IMR-90 (cell line): ENCODE data around the gene RADX. TPM values are rescaled to one million over a fixed set of nuclear protein-coding genes. Genes with fewer than 3 reads are reported as not detected.

Experiments
- ATAC-seq: fragments of 200-7000 bp; cut with Tn5 transposase; 2 replicates; pipeline ENCODE4 v1.9.1; 2020; ENCODE audit warnings: low read depth, mild to moderate bottlenecking, moderate library complexity
- BruUV-seq: library from RNA; stranded (reverse); fragments of 400-500 nt; replicated peaks from 2 replicates; lab custom pipeline; 2021; lab: Mats Ljungman, UMichigan
- CTCF ChIA-PET: fragments of 300-600 bp; formaldehyde crosslinking; extraction: SDS; loops from one replicate; lab custom pipeline; 2021; ENCODE audit warnings: antibody characterized with exemption; lab: Yijun Ruan, JAX
- POLR2A ChIA-PET: fragments of 300-600 bp; sonication (Branson Sonifier 250); formaldehyde crosslinking; loops from one replicate; lab custom pipeline; 2022; ENCODE audit warnings: antibody characterized with exemption; ENCODE audit not compliant: unreplicated experiment; lab: Charles Lee
- DNase-seq: peaks from one replicate; pipeline ENCODE4 v3.0.0; 2013
- H2AFZ ChIP-seq: replicated peaks from 2 replicates; pipeline ENCODE3; 2013; ENCODE audit warnings: low read length, mild to moderate bottlenecking; ENCODE audit not compliant: poor library complexity
- H2AK5ac ChIP-seq: 2 replicates; pipeline ENCODE4 v1.6.1; 2013; ENCODE audit warnings: low read depth, low read length, inconsistent platforms
- H2AK9ac ChIP-seq: replicated peaks from 2 replicates; pipeline ENCODE3; 2013; ENCODE audit warnings: mild to moderate bottlenecking, low read depth, low read length, moderate library complexity; ENCODE audit not compliant: poor library complexity
- H2BK120ac ChIP-seq: 2 replicates; pipeline ENCODE4 v1.6.1; 2013; ENCODE audit warnings: low read depth, low read length, inconsistent platforms
- H2BK15ac ChIP-seq: 3 replicates; pipeline ENCODE4 v1.6.1; 2013; ENCODE audit warnings: low read depth, low read length, inconsistent platforms
- H2BK20ac ChIP-seq: 2 replicates; pipeline ENCODE4 v1.6.1; 2013; ENCODE audit warnings: low read depth, mild to moderate bottlenecking, inconsistent platforms, low read length, moderate library complexity
- H2BK5ac ChIP-seq: 2 replicates; pipeline ENCODE4 v1.6.1; 2013; ENCODE audit warnings: mild to moderate bottlenecking, low read depth, low read length, inconsistent platforms; ENCODE audit not compliant: poor library complexity, severe bottlenecking
- H3K14ac ChIP-seq: replicated peaks from 2 replicates; pipeline ENCODE4 v1.6.1; 2013; ENCODE audit warnings: low read depth, low read length, inconsistent platforms
- H3K18ac ChIP-seq: 2 replicates; pipeline ENCODE4 v1.6.1; 2013; ENCODE audit warnings: low read depth, low read length, control low read depth
- H3K23ac ChIP-seq: 2 replicates; pipeline ENCODE4 v1.6.1; 2013; ENCODE audit warnings: low read depth, low read length, inconsistent platforms
- H3K27ac ChIP-seq: 2 replicates; pipeline ENCODE4 v1.5.1; 2013; ENCODE audit warnings: mild to moderate bottlenecking, control low read depth, low read length; ENCODE audit not compliant: insufficient read depth
- H3K27me3 ChIP-seq: 2 replicates; pipeline ENCODE4 v1.6.1; 2013; ENCODE audit warnings: low read length; ENCODE audit not compliant: control insufficient read depth, insufficient read depth
- H3K36me3 ChIP-seq: 2 replicates; pipeline ENCODE4 v1.6.1; 2013; ENCODE audit warnings: low read length, mixed read lengths; ENCODE audit not compliant: control insufficient read depth, insufficient read depth
- H3K4ac ChIP-seq: 2 replicates; pipeline ENCODE4 v1.6.1; 2013; ENCODE audit warnings: low read depth, low read length, inconsistent platforms
- H3K4me1 ChIP-seq: 2 replicates; pipeline ENCODE4 v1.6.1; 2013; ENCODE audit warnings: low read length, mixed read lengths; ENCODE audit not compliant: control insufficient read depth, insufficient read depth
- H3K4me2 ChIP-seq: 2 replicates; pipeline ENCODE4 v1.6.1; 2013; ENCODE audit warnings: low read depth, mild to moderate bottlenecking, control low read depth, low read length, moderate library complexity
- H3K4me3 ChIP-seq: 2 replicates; pipeline ENCODE4 v1.5.1; 2013; ENCODE audit warnings: low read depth, mild to moderate bottlenecking, control low read depth, low read length, moderate library complexity; ENCODE audit not compliant: insufficient read depth
- H3K56ac ChIP-seq: 2 replicates; pipeline ENCODE4 v1.6.1; 2013; ENCODE audit warnings: low read length, inconsistent platforms; ENCODE audit not compliant: insufficient read depth; ENCODE audit errors: extremely low read depth
- H3K79me1 ChIP-seq, 2 experiments: 2 replicates each; pipeline ENCODE4 v1.6.1; 2013; ENCODE audit warnings: low read length in 2 of 2, inconsistent platforms in 1 of 2, low read depth in 1 of 2
- H3K9ac ChIP-seq: 2 replicates; pipeline ENCODE4 v1.6.1; 2013; ENCODE audit warnings: low read depth, low read length, control low read depth
- H3K9me1 ChIP-seq: 2 replicates; pipeline ENCODE4 v1.6.1; 2013; ENCODE audit warnings: low read length, inconsistent platforms; ENCODE audit not compliant: insufficient read depth
- H3K9me3 ChIP-seq: 2 replicates; pipeline ENCODE4 v1.6.1; 2013; ENCODE audit warnings: low read length; ENCODE audit not compliant: control insufficient read depth, insufficient read depth
- H4K20me1 ChIP-seq: 2 replicates; pipeline ENCODE4 v1.6.1; 2013; ENCODE audit warnings: low read length, inconsistent platforms; ENCODE audit not compliant: insufficient read depth
- H4K5ac ChIP-seq: 2 replicates; pipeline ENCODE4 v1.6.1; 2013; ENCODE audit warnings: mild to moderate bottlenecking, low read depth, low read length, control low read depth
- H4K8ac ChIP-seq, 2 experiments: 2 replicates each; pipeline ENCODE4 v1.6.1; 2013; ENCODE audit warnings: low read depth in 2 of 2, low read length in 2 of 2, control low read depth in 1 of 2, inconsistent platforms in 1 of 2
- H4K91ac ChIP-seq: 2 replicates; pipeline ENCODE4 v1.6.1; 2013; ENCODE audit warnings: low read depth, low read length, inconsistent platforms; ENCODE audit not compliant: insufficient read depth
- BHLHE40 ChIP-seq: fragments of 150-350 bp; IDR thresholded peaks from 2 replicates; pipeline ENCODE4 v1.6.1; 2016; ENCODE audit warnings: mild to moderate bottlenecking, low read depth, low read length
- CEBPB ChIP-seq: IDR thresholded peaks from 2 replicates; pipeline ENCODE4 v1.6.1; 2012; ENCODE audit warnings: low read depth, low read length, improper control_type of control experiment
- CHD1 ChIP-seq: IDR thresholded peaks from 2 replicates; pipeline ENCODE4 v1.6.1; 2012; ENCODE audit warnings: low read depth, low read length, improper control_type of control experiment
- ELK1 ChIP-seq: fragments of 150-350 bp; IDR thresholded peaks from 2 replicates; pipeline ENCODE4 v1.6.1; 2016; ENCODE audit warnings: low read depth, mild to moderate bottlenecking, low read length, moderate library complexity, borderline replicate concordance
- MAFK ChIP-seq: IDR thresholded peaks from 2 replicates; pipeline ENCODE4 v1.6.1; 2012; ENCODE audit warnings: low read depth, low read length, improper control_type of control experiment
- MAZ ChIP-seq: IDR thresholded peaks from 2 replicates; pipeline ENCODE4 v1.6.1; 2012; ENCODE audit warnings: low read depth, mild to moderate bottlenecking, low read length, improper control_type of control experiment, moderate library complexity, borderline replicate concordance
- MXI1 ChIP-seq: IDR thresholded peaks from 2 replicates; pipeline ENCODE4 v1.6.1; 2012; ENCODE audit warnings: low read depth, mild to moderate bottlenecking, low read length, moderate library complexity, borderline replicate concordance
- NFE2L2 ChIP-seq: fragments of 150-350 bp; IDR thresholded peaks from 2 replicates; pipeline ENCODE4 v1.6.1; 2016; ENCODE audit warnings: low read depth, mild to moderate bottlenecking, low read length
- POLR2A ChIP-seq: IDR thresholded peaks from 2 replicates; pipeline ENCODE4 v1.6.1; 2012; ENCODE audit warnings: mild to moderate bottlenecking, low read depth, low read length
- RCOR1 ChIP-seq: IDR thresholded peaks from 2 replicates; pipeline ENCODE4 v1.6.1; 2012; ENCODE audit warnings: mild to moderate bottlenecking, low read length, improper control_type of control experiment; ENCODE audit not compliant: insufficient replicate concordance
- RFX5 ChIP-seq: IDR thresholded peaks from 2 replicates; pipeline ENCODE4 v1.8.0; 2012; ENCODE audit warnings: low read depth, mild to moderate bottlenecking, low read length, moderate library complexity
- SMC3 ChIP-seq: fragments of 150-350 bp; IDR thresholded peaks from 2 replicates; pipeline ENCODE4 v1.6.1; 2016; ENCODE audit warnings: low read depth, mild to moderate bottlenecking, antibody characterized with exemption, low read length, moderate library complexity
- WGBS, 2 experiments: methylation state at CpG; one replicate each; pipeline versions ENCODE4 v1.1.5 to v1.1.7; 2013; ENCODE audit warnings: missing lambda C conversion rate in 2 of 2; ENCODE audit not compliant: insufficient read length in 1 of 2; ENCODE audit errors: extremely low coverage in 2 of 2; 5-methylcytosine and 5-hydroxymethylcytosine counted together
- dilution Hi-C: fragments of 300-500 bp; cut with HindIII; formaldehyde crosslinking; loops from one replicate; pipeline ENCODE4 v1.14.3; 2018; ENCODE audit warnings: low sequenced_read_pairs; ENCODE audit not compliant: unreplicated experiment
- in situ Hi-C: fragments of 300-500 bp; cut with MboI; formaldehyde crosslinking; loops from 3 replicates; pipeline ENCODE4 v1.14.3; 2019; ENCODE audit warnings: low sequenced_read_pairs, inconsistent platforms, mixed read lengths
- intact Hi-C: fragments of 100-400 bp; cut with micrococcal nuclease; formaldehyde crosslinking; loops from 2 replicates; pipeline ENCODE4 v1.10.0; 2022
- polyA plus RNA-seq, 3 experiments: library from polyadenylated mRNA; depleted of rRNA; stranded (reverse); fragments of >200 nt; gene quantifications; 2 replicates each; pipeline ENCODE4 v1.2.3, GENCODE V29; 2012; ENCODE audit warnings: low replicate concordance in 1 of 3
- total RNA-seq: library from RNA; depleted of rRNA; stranded (reverse); fragments of >200 nt; gene quantifications from 2 replicates; pipeline ENCODE4 v1.2.3, GENCODE V29; 2012
- TF ChIP-seq, protein P1 (sequence below): fragments of 150-350 bp; IDR thresholded peaks from 2 replicates; pipeline ENCODE4 v1.6.1; 2017; ENCODE audit warnings: mild to moderate bottlenecking, antibody characterized with exemption, low read length, low read depth

RADX gene
- total and polyA plus RNA-seq, 2 of the 4 experiments (the other 2 are of a cell fraction) = 1.6 to 1.8 TPM

- TF ChIP-seq ELK1 = no peak
Observed at GRCh38 chrX:106611679-106612392, at the start of gene RADX (continued).

DNA sequence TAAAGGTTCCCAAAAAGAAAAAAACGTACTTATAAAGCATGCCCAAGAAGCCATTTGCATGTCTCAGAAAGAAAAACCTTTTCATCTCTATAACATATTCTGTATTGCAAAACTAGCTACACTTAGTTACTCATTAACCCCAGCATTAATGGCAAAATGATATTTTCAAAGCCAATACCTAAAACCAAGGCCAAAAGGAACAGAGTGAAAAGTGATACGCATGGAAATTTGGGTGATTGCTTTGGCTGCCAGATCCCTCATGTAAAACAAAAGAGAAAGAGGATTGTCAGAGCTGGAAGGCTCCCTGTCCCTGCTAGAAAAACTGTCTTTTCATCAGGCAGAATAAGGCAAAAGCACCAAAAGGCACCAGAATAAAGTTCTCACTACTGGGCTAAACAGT lies 46.8 kb upstream of the RADX start:
- no peak overlapping the region for H3K23ac ChIP-seq
- dilution Hi-C loops = no loop called here
- ChIA-PET POLR2A (no interaction called here), CTCF (interaction anchor here (0.6 kb wide), 1 partner anchor 8 kb away, joined by 3 read pairs; no protein-coding TSS in a partner anchor)
- no peak overlapping the region for H4K8ac ChIP-seq
- no peak overlapping the region for H2BK120ac ChIP-seq
- in situ Hi-C loops = no loop called here
- H3K14ac ChIP-seq = no peak overlapping the region
- H3K36me3 ChIP-seq = no peaks in the 10 kb centered on the region
- no peak overlapping the region for H2AK9ac ChIP-seq
- H3K4me2 ChIP-seq = no peak overlapping the region
- no peak overlapping the region for H3K4me3 ChIP-seq
- H2AK5ac ChIP-seq = no peak overlapping the region
- no peak overlapping the region for H2BK15ac ChIP-seq
- intact Hi-C loops = no loop called here
- H2BK5ac ChIP-seq = no peak overlapping the region
- no peak overlapping the region for H3K27ac ChIP-seq
- no peak overlapping the region for H3K9ac ChIP-seq
- BruUV-seq = no TSS peak
- no peaks in the 10 kb centered on the region for H3K79me1 ChIP-seq
- ATAC-seq (no peak), DNase-seq (no peak)
- H3K27me3 ChIP-seq = peaks cover 4% of the 10 kb centered on the region
- WGBS, 2 experiments = no CpG with 5 or more reads among the region's 2 CpGs
- H3K4ac ChIP-seq = no peak overlapping the region
- no peak overlapping the region for H2AFZ ChIP-seq
- H4K5ac ChIP-seq = no peak overlapping the region
- H3K9me3 ChIP-seq = no peaks in the 10 kb centered on the region
- H4K91ac ChIP-seq = no peak overlapping the region
- no peaks in the 10 kb centered on the region for H3K4me1 ChIP-seq
- H3K56ac ChIP-seq = no peak overlapping the region
- H3K18ac ChIP-seq = no peak overlapping the region
- no peaks in the 10 kb centered on the region for H3K9me1 ChIP-seq
- no peak overlapping the region for H2BK20ac ChIP-seq
- H4K20me1 ChIP-seq = no peaks in the 10 kb centered on the region
- no peak for TF ChIP-seq SMC3
- no peak for TF ChIP-seq CHD1
- no peak for TF ChIP-seq NFE2L2
- TF ChIP-seq, protein P1, sequence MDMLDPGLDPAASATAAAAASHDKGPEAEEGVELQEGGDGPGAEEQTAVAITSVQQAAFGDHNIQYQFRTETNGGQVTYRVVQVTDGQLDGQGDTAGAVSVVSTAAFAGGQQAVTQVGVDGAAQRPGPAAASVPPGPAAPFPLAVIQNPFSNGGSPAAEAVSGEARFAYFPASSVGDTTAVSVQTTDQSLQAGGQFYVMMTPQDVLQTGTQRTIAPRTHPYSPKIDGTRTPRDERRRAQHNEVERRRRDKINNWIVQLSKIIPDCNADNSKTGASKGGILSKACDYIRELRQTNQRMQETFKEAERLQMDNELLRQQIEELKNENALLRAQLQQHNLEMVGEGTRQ = no peak
- no peak for TF ChIP-seq MAFK
- TF ChIP-seq RCOR1 = no peak
- TF ChIP-seq RFX5 = no peak
- no peak for TF ChIP-seq CEBPB
- TF ChIP-seq BHLHE40 = no peak
- TF ChIP-seq POLR2A = no peak
- TF ChIP-seq MAZ = no peak
- no peak for TF ChIP-seq MXI1
